ACC112 (cell line): ENCODE results near the gene ACVR1.

Experiments
- H2AFZ ChIP-seq: fragments of 200-600 bp; sonication (generic); one replicate; pipeline ENCODE4 v1.6.0; 2017; ENCODE audit warnings: antibody characterized with exemption, low read length; ENCODE audit not compliant: unreplicated experiment
- H3K27ac ChIP-seq: fragments of 200-600 bp; sonication (generic); 2 replicates; pipeline ENCODE4 v1.5.1; 2014; ENCODE audit warnings: low read depth, mild to moderate bottlenecking, antibody characterized with exemption, low read length, moderate library complexity
- H3K27me3 ChIP-seq: fragments of 200-600 bp; sonication (generic); 2 replicates; pipeline ENCODE4 v1.6.1; 2014; ENCODE audit warnings: mild to moderate bottlenecking, antibody characterized with exemption, low read length, moderate library complexity, mixed read lengths; ENCODE audit not compliant: insufficient read depth
- H3K36me3 ChIP-seq: fragments of 200-600 bp; sonication (generic); 2 replicates; pipeline ENCODE4 v1.6.1; 2016; ENCODE audit warnings: mild to moderate bottlenecking, antibody characterized with exemption, low read length, moderate library complexity, mixed read lengths; ENCODE audit not compliant: insufficient read depth
- H3K4me1 ChIP-seq: fragments of 200-600 bp; sonication (generic); one replicate; pipeline ENCODE4 v1.6.1; 2016; ENCODE audit warnings: low read length, mixed read lengths; ENCODE audit not compliant: insufficient read depth, unreplicated experiment, control insufficient read depth
- H3K4me3 ChIP-seq: fragments of 200-600 bp; sonication (generic); 2 replicates; pipeline ENCODE4 v1.5.1; 2014; ENCODE audit warnings: mild to moderate bottlenecking, low read depth, low read length
- H3K79me2 ChIP-seq: fragments of 200-600 bp; sonication (generic); one replicate; pipeline ENCODE4 v1.6.0; 2016; ENCODE audit warnings: low read length; ENCODE audit not compliant: control insufficient read depth, unreplicated experiment, insufficient read depth

ACVR1 gene

DNA sequence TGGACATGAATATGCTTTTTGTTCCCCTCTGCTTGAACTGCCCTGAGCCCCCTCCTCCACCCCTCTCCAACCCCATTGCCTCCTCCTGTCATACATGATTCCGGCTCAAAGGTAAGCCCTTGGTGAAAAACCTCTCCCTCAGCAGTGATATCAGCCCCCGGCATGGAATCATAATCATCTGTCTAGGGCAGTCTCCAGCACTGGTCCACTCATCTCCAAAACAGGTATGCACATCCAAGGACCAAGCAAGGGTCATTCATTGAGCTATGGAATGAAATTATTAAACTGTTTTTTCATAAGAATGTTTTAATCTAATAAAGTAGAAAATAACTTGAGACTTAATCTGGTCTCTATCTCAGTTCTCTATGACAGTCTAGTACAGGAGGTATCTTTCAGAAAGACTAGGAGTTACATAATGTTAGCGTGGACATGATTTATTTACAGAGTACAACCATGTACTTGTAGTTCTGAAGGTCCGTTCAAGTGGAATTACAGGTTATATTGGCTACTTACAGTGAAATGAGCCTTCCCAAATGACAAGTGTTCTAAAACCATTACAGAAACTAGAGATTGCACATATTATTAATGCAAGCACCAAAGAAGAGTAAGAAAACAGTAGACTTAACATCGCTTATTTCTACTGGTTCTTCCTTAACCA lies 75.2 kb downstream of the ACVR1 start:
- no peak overlapping the region for H3K27ac ChIP-seq
- H3K36me3 ChIP-seq = no peaks in the 10 kb centered on the region
- no peaks in the 10 kb centered on the region for H3K4me1 ChIP-seq
- H2AFZ ChIP-seq = no peak overlapping the region
- no peaks in the 10 kb centered on the region for H3K27me3 ChIP-seq
- no peak overlapping the region for H3K4me3 ChIP-seq
- no peaks in the 10 kb centered on the region for H3K79me2 ChIP-seq

DNA sequence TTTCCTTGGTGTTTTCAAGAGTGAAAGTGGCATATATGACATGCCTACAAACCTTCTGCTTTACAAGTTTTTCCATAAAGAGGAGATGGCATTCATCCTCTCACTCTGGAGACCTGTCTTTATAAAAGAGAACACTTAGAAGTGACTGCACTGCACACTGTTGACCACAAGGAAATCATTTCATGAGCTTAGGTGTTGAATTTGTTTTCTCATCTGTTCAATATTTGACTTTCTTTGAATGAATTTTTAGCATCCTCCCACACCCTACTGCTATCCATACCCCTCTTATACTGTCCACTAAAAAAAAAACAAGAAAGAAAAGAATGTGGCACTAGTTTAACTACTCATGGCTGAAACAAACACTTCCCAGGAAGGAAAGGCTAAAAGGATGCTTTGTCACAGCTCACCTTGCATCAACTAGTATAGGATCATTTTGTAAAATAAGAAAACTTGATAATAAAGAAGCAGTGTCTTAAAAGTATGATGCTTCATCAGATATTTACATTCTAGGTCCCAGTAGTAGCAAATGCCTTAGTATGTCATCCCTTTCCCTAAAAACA lies 83.0 kb downstream of the ACVR1 start:
- no peak overlapping the region for H2AFZ ChIP-seq
- H3K27me3 ChIP-seq = no peaks in the 10 kb centered on the region
- H3K27ac ChIP-seq = peak overlapping the region; percentile 42; the same call in 1 of the 2 replicates
- H3K4me1 ChIP-seq = peaks cover 18% of the 10 kb centered on the region
- H3K79me2 ChIP-seq = peaks cover 6% of the 10 kb centered on the region
- H3K36me3 ChIP-seq = peaks cover 4% of the 10 kb centered on the region; the same call in 1 of the 2 replicates
- no peak overlapping the region for H3K4me3 ChIP-seq

DNA sequence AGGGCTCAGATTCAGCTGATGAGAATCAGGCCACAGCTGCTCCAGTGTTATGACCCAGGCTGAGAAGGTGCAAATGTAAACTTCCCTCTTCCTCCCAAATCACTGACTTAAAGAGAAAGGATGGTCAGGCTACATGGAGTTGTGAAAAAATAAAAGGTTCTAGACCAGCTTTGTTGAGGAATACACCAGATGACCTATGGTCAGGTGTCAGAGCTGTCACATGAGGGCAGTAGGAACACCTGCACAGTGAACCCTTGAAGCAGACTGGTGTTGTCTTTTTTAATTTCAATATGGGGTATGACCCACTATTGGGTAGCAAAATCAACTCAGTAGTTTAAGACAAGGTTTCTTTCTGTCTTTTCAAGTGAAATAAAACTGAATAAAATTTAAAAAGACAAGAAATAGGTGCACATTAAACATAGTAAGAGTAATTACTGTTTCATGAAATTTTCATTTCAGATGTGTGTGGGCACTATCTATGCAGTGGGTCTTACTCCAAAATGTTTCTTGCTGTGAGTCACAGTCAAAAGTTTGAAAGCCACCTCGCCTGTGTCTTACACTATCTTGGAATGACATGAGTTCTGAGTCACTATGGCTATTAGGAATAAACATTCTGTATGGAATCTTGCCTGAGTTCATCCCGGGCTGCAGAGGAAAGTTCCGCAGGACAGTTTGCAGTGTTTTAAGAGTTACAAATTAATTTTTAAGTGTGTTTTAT lies 83.6 kb downstream of the ACVR1 start:
- peaks cover 4% of the 10 kb centered on the region; the same call in 1 of the 2 replicates for H3K36me3 ChIP-seq
- peak overlapping the region; percentile 42; the same call in 1 of the 2 replicates for H3K27ac ChIP-seq
- no peak overlapping the region for H3K4me3 ChIP-seq
- H3K4me1 ChIP-seq = peaks cover 18% of the 10 kb centered on the region
- no peaks in the 10 kb centered on the region for H3K27me3 ChIP-seq
- peaks cover 6% of the 10 kb centered on the region for H3K79me2 ChIP-seq
- H2AFZ ChIP-seq = no peak overlapping the region

DNA sequence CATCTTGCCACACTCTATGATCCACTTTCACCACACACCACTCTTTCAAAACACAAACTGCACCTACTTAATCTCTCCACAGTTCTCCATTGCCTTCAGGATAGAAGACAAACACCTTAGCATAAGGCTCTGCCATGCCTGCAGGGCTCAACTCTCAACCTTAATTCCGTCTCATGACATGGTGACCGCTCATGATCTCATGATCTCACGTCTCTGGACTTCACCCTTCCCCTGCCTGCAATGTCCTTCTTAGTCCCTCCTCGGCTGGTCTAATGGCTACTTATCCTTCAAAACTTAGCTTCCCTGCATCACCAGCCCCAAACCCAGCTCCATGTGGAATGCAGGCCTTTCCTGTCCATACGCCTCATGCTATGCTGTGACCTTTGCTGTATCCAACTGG lies 85.3 kb downstream of the ACVR1 start:
- Histone ChIP-seq H3K4me3 (no peak overlapping the region), H3K27me3 (no peaks in the 10 kb centered on the region), H3K79me2 (peaks cover 6% of the 10 kb centered on the region), H3K4me1 (peaks cover 20% of the 10 kb centered on the region), H3K36me3 (peaks cover 4% of the 10 kb centered on the region; the same call in 1 of the 2 replicates), H2AFZ (no peak overlapping the region), H3K27ac (no peak overlapping the region)

DNA sequence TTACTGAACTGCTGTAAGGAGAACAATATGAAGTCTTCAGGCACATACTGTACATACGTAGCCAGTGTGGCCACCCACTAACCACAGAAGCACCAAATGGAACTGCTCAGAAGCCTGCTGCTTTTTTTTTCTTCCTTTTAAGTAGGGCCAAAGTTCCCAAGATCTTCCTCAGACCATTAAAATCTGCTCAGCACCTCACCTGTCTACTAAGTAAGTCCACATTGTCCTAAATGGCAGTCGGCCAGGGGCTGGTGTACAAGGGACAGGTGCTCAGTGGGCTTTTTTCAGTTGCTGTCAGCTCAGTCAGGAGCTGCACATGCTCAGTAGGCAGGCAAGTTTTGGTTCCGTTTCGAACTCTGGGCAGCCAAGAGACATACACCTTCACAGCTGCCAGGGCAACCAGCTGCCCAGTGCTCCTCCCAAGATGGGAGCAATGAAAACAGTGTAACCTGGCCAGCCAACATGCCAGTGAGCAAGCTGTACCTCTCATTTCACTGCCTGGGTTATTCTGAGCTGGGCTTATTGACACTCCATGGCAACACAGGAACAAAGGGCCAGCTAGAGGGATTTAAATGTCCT lies 86.1 kb downstream of the ACVR1 start:
- Histone ChIP-seq H3K27me3 (no peaks in the 10 kb centered on the region), H3K36me3 (peaks cover 4% of the 10 kb centered on the region; the same call in 1 of the 2 replicates), H2AFZ (no peak overlapping the region), H3K79me2 (peaks cover 6% of the 10 kb centered on the region), H3K4me3 (no peak overlapping the region), H3K27ac (no peak overlapping the region), H3K4me1 (peaks cover 28% of the 10 kb centered on the region)

DNA sequence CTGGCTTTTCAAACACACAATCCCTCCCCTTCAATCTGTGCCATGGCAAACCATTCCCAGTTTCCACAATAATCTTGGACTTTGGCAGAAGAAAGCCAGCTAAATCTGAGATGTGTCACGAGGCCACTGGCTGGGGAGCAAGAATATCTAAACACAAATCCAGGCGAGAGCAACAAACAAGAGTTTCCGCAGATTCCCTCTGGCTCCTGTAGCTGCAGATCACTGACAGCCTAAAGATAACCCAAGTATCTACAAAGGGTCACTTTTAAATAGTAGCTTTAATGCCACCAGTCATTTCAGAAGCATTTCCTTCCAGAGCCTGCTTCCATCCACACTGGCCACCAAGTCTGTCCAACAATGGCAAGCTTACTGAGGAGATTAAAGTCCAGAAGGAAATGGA lies 86.9 kb downstream of the ACVR1 start:
- Histone ChIP-seq H3K79me2 (peaks cover 6% of the 10 kb centered on the region), H2AFZ (no peak overlapping the region), H3K36me3 (peaks cover 4% of the 10 kb centered on the region; the same call in 1 of the 2 replicates), H3K4me3 (no peak overlapping the region), H3K27me3 (no peaks in the 10 kb centered on the region), H3K27ac (no peak overlapping the region), H3K4me1 (peaks cover 36% of the 10 kb centered on the region)

DNA sequence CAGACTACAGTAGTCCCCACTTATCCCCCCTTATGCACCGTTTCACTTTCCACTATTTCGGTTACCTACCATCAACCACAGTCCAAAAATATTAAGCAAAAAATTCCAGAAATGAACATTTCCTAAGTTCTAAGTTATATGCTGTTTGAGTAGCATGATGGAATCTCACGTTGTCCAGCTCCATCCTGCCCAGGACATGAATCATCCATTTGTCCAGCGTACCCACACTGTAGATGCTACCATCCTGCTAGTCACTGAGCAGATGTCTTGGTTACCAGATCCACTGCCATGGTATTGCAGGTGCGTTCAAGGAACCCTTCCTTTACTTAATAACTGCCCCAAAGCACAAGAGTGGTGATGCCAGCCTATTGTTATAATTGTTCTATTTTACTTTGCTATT lies 87.9 kb downstream of the ACVR1 start:
- no peak overlapping the region for H3K4me3 ChIP-seq
- peaks cover 7% of the 10 kb centered on the region for H3K79me2 ChIP-seq
- no peak overlapping the region for H2AFZ ChIP-seq
- peaks cover 35% of the 10 kb centered on the region for H3K4me1 ChIP-seq
- peaks cover 4% of the 10 kb centered on the region; the same call in 1 of the 2 replicates for H3K36me3 ChIP-seq
- no peak overlapping the region for H3K27ac ChIP-seq
- no peaks in the 10 kb centered on the region for H3K27me3 ChIP-seq

DNA sequence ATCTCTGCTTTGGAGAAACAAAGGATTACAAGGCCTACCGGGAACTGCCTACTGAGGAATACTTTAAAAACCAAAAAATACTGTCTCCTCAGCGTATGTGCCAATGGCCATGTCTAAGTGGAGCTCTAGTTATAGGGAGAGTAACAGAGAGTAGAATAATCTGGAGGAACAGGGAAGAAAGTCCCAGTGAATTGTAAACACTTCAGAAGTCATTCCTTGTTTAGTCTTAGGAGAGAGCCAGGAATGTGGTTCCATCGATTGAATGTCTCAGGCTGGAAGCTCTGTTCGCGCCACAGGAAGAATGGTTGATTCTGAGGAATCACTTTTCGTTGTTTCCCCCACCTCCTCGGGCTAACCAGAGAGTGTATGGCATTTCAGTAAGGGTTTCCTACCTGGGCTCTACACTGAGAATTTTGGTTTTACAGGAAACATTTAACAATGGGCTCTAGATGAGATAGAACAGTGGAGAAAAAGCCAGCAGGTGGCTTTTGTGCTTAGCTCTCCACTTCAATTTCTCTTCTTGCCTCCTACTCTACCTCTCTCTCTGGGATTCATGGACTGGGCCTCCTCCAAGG lies 88.7 kb downstream of the ACVR1 start:
- Histone ChIP-seq H3K79me2 (peaks cover 10% of the 10 kb centered on the region), H2AFZ (no peak overlapping the region), H3K27ac (no peak overlapping the region), H3K36me3 (peaks cover 4% of the 10 kb centered on the region; the same call in 1 of the 2 replicates), H3K27me3 (no peaks in the 10 kb centered on the region), H3K4me1 (peaks cover 28% of the 10 kb centered on the region), H3K4me3 (no peak overlapping the region)

DNA sequence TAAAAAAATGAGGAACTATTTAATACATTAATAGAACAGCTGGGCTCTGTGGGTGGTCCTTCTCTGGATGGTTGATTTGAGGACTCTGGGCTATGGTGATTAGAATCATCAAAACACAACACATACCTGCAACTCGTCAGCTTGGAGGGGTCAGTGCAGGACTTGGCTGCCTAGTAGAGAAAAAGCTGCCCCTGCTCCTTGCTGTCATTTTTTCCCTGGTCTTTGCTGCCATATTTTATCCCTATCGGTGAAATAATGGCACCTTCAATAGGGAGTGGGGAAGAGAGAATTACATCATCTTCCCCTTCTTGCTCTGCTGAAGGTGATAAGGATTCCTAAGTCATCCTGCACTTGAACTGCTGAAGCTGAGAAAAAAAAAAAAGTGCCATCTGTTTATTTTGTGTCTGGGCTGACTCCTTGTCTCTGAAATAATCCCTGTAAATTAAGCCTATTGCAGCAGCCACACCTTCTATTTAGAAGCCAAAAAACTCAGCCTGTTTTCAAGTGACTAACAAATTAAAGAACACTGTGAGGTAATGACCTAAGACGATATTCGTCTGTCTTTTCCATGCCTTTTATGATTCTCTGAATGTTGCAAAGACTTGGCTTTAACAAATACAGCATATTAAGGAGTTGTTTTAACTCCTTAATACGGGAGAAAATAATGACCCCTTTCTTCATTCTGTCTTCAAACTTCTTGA lies 89.3 kb downstream of the ACVR1 start:
- peaks cover 24% of the 10 kb centered on the region for H3K4me1 ChIP-seq
- H3K27me3 ChIP-seq = no peaks in the 10 kb centered on the region
- H3K27ac ChIP-seq = no peak overlapping the region
- no peak overlapping the region for H3K4me3 ChIP-seq
- H2AFZ ChIP-seq = no peak overlapping the region
- no peaks in the 10 kb centered on the region; the same call in 1 of the 2 replicates for H3K36me3 ChIP-seq
- H3K79me2 ChIP-seq = peaks cover 10% of the 10 kb centered on the region
